ENCODE measurements around the gene ARHGAP26.
"Not testable (repeated sequence)": the region's sequence is repeated elsewhere in the genome, so short reads cannot be mapped to it uniquely, and the experiment has no call there.

Gene ARHGAP26

GRCh38 chr5:142915813-142916424 lies 145.7 kb downstream of the ARHGAP26 start:
- Histone ChIP-seq H2AFZ (ENCODE audit: low read depth, low read length) (no peak overlapping the region), H3K9me3 (ENCODE audit: low read length) (no peaks in the 10 kb centered on the region), H3K36me3 (ENCODE audit: insufficient read depth, low read length) (no peaks in the 10 kb centered on the region), H3K27me3 (ENCODE audit: insufficient read depth, low read length) (no peaks in the 10 kb centered on the region), H3K4me3 (ENCODE audit: low read length) (no peak overlapping the region), H3K4me1 (ENCODE audit: insufficient read depth, low read length) (no peaks in the 10 kb centered on the region)

DNA sequence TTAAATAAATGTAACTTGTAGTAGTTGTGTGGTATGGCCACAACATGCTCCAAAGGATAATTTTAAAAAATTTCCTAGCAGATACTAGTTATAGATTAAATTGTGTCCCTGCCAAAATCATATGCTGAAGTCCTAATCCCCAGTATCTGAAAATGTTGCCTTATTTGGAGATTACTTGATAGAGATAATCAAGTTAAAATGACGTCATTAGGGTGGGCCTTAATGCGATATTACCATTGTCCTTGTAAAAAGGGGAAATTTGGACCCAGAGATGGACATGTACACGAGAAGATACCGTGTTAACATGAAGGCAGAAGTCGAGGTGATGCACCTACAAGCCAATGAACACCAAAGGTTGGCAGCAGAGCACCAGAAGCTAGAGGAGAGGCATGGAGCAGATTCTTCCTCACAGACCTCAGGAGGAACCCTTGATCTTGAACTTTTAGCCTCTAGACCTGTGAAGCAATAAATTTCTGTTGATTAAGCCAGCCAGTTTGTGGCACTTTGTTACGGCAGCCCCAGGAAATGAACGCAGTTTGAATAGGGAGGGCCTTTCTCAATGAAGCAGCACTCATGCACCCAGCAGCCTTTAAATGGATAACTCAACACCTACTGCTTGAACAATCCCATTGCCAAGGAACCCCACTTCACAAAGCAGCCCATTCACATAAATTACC lies 148.9 kb downstream of the ARHGAP26 start:
- Histone ChIP-seq H3K4me1 (ENCODE audit: insufficient read depth, low read length) (no peaks in the 10 kb centered on the region), H3K4me3 (ENCODE audit: low read length) (no peak overlapping the region), H2AFZ (ENCODE audit: low read depth, low read length) (no peak overlapping the region), H3K27me3 (ENCODE audit: insufficient read depth, low read length) (no peaks in the 10 kb centered on the region), H3K9me3 (ENCODE audit: low read length) (no peaks in the 10 kb centered on the region), H3K36me3 (ENCODE audit: insufficient read depth, low read length) (no peaks in the 10 kb centered on the region)

DNA sequence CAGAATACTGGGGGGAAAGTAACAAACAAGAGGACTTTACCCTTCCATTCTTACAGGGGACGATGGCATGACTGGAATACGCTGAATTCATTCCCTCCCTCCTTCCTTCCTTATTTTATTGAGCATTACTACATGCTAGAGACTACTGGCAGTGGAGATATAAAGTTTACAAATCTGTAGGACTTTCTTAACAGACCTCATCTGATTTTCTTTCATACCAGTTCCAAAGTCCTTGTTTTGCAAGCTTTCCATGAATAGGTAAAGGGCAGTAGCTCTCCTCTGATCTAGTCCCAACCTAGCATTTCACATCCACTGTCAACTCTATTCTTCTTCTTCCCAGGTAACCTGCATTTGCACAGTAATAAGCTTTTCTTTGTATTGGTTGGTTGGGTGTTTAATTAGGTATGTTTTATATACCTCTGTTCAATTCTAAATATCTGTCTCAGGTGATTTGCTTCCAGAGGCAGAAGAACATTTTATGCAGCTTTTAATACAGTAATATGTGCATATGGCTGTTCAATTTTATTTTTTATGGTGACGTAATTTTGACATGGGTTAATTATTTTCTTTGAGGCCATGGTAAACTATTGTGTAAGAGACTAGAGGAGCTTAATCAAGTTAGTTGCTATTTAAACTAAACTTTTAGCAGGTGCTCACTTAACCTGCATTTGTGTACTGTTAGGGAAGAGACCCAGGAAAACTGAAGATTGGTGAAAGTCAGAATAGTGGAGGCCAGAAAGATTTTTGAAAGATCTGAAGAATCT lies 150.9 kb downstream of the ARHGAP26 start:
- Histone ChIP-seq H3K4me3 (ENCODE audit: low read length) (no peak overlapping the region), H3K9me3 (ENCODE audit: low read length) (no peaks in the 10 kb centered on the region), H3K27me3 (ENCODE audit: insufficient read depth, low read length) (no peaks in the 10 kb centered on the region), H2AFZ (ENCODE audit: low read depth, low read length) (no peak overlapping the region), H3K4me1 (ENCODE audit: insufficient read depth, low read length) (no peaks in the 10 kb centered on the region), H3K36me3 (ENCODE audit: insufficient read depth, low read length) (no peaks in the 10 kb centered on the region)

DNA sequence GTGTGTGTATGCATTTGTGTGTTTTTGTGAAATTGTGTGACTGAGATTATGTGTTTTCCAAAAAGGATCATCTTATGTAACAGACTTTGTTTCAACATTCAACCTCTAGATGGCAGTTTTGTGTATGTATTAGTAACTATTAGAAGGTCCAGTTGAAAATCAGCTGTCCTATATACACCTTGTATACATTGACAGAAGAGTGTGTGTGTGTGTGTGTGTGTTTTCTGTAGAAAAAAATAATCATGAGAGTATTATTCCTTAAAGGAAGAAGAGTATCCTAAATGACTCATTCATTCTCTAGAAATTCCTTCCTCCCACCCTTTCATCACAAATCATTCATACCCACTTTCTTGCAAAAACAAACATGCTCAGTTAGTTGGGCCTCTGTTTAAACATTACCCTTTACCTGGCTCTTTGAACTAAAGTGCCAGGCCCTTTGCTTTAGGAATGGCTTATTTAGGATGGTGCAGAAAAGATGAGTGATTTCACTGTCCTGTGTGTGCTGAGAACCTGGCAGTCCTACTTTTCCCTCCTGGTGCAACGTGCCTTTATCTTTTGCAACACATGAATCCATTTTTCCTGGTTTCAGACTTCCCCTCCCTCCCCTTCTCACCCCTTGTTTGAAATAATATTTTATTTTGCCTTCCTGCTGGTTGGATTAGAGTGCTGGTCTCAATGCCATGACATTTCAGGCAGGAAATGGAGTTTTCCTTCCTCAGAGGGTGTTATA lies 152.2 kb downstream of the ARHGAP26 start:
- no peaks in the 10 kb centered on the region for H3K36me3 ChIP-seq (ENCODE audit: insufficient read depth, low read length)
- H3K4me1 ChIP-seq (ENCODE audit: insufficient read depth, low read length), result no peaks in the 10 kb centered on the region
- no peak overlapping the region for H3K4me3 ChIP-seq (ENCODE audit: low read length)
- H3K9me3 ChIP-seq (ENCODE audit: low read length), result no peaks in the 10 kb centered on the region
- no peaks in the 10 kb centered on the region for H3K27me3 ChIP-seq (ENCODE audit: insufficient read depth, low read length)
- no peak overlapping the region for H2AFZ ChIP-seq (ENCODE audit: low read depth, low read length)

GRCh38 chr5:142924135-142924883 lies 154.1 kb downstream of the ARHGAP26 start:
- Histone ChIP-seq H3K27me3 (ENCODE audit: insufficient read depth, low read length) (no peaks in the 10 kb centered on the region), H3K4me3 (ENCODE audit: low read length) (no peak overlapping the region), H2AFZ (ENCODE audit: low read depth, low read length) (no peak overlapping the region), H3K4me1 (ENCODE audit: insufficient read depth, low read length) (no peaks in the 10 kb centered on the region), H3K9me3 (ENCODE audit: low read length) (no peaks in the 10 kb centered on the region), H3K36me3 (ENCODE audit: insufficient read depth, low read length) (no peaks in the 10 kb centered on the region)

GRCh38 chr5:142925795-142926194 lies 155.6 kb downstream of the ARHGAP26 start:
- Histone ChIP-seq H3K4me1 (ENCODE audit: insufficient read depth, low read length) (no peaks in the 10 kb centered on the region), H3K4me3 (ENCODE audit: low read length) (no peak overlapping the region), H2AFZ (ENCODE audit: low read depth, low read length) (no peak overlapping the region), H3K27me3 (ENCODE audit: insufficient read depth, low read length) (no peaks in the 10 kb centered on the region), H3K9me3 (ENCODE audit: low read length) (no peaks in the 10 kb centered on the region), H3K36me3 (ENCODE audit: insufficient read depth, low read length) (no peaks in the 10 kb centered on the region)

- no peak overlapping the region for H2AFZ ChIP-seq (ENCODE audit: low read depth, low read length)
- no peaks in the 10 kb centered on the region for H3K4me1 ChIP-seq (ENCODE audit: insufficient read depth, low read length)
- no peaks in the 10 kb centered on the region for H3K9me3 ChIP-seq (ENCODE audit: low read length)
- H3K36me3 ChIP-seq (ENCODE audit: insufficient read depth, low read length), result no peaks in the 10 kb centered on the region
- H3K27me3 ChIP-seq (ENCODE audit: insufficient read depth, low read length), result no peaks in the 10 kb centered on the region
- H3K4me3 ChIP-seq (ENCODE audit: low read length), result no peak overlapping the region
These were observed 156.4 kb downstream of the ARHGAP26 start for GRCh38 chr5:142926549-142926948.

- H3K4me1 ChIP-seq (ENCODE audit: insufficient read depth, low read length); H3K9me3 ChIP-seq (ENCODE audit: low read length); H2AFZ ChIP-seq (ENCODE audit: low read depth, low read length); H3K36me3 ChIP-seq (ENCODE audit: insufficient read depth, low read length); H3K4me3 ChIP-seq (ENCODE audit: low read length); H3K27me3 ChIP-seq (ENCODE audit: insufficient read depth, low read length): not testable (repeated sequence)
These were observed 158.8 kb downstream of the ARHGAP26 start for GRCh38 chr5:142928999-142929398.

GRCh38 chr5:142929587-142929986 lies 159.4 kb downstream of the ARHGAP26 start:
- no peaks in the 10 kb centered on the region for H3K9me3 ChIP-seq (ENCODE audit: low read length)
- no peaks in the 10 kb centered on the region for H3K27me3 ChIP-seq (ENCODE audit: insufficient read depth, low read length)
- H3K4me1 ChIP-seq (ENCODE audit: insufficient read depth, low read length), result no peaks in the 10 kb centered on the region
- H3K4me3 ChIP-seq (ENCODE audit: low read length), result no peak overlapping the region
- no peaks in the 10 kb centered on the region for H3K36me3 ChIP-seq (ENCODE audit: insufficient read depth, low read length)
- no peak overlapping the region for H2AFZ ChIP-seq (ENCODE audit: low read depth, low read length)

DNA sequence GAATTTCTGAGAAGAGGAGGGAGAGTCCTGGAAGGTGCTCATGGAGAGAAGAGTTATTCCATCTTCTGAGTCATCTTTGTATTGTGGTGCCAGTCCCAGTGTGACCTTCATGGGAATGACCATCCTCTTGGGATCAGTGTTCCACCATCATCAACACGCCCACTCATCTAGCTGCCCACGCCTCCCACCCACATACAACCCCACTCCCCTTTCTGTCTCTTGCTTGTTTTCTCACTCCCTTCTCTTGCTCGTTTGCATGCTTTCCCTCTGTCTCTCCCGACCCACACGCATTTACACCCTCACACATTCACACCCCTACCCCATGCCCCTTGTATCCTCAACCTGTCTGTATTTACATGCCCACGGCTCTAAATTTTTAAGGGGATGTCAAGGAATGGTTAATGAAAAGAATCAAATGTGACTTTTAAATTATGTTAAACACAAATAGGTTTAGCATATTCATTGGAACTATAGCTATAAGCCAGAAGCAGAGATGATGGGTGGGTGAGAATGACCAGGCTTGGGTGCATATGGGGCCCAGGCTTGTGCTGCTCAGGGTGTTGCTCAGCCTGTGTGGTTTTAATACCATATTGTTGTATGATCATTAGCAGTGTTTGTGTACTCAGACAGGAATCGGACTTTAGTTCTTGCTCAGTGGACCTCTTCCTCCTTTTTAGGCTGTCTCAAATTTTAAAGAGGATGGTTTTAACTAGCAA lies 160.4 kb downstream of the ARHGAP26 start:
- Histone ChIP-seq H3K27me3 (ENCODE audit: insufficient read depth, low read length) (no peaks in the 10 kb centered on the region), H3K4me3 (ENCODE audit: low read length) (no peak overlapping the region), H3K36me3 (ENCODE audit: insufficient read depth, low read length) (no peaks in the 10 kb centered on the region), H3K9me3 (ENCODE audit: low read length) (no peaks in the 10 kb centered on the region), H2AFZ (ENCODE audit: low read depth, low read length) (no peak overlapping the region), H3K4me1 (ENCODE audit: insufficient read depth, low read length) (no peaks in the 10 kb centered on the region)

DNA sequence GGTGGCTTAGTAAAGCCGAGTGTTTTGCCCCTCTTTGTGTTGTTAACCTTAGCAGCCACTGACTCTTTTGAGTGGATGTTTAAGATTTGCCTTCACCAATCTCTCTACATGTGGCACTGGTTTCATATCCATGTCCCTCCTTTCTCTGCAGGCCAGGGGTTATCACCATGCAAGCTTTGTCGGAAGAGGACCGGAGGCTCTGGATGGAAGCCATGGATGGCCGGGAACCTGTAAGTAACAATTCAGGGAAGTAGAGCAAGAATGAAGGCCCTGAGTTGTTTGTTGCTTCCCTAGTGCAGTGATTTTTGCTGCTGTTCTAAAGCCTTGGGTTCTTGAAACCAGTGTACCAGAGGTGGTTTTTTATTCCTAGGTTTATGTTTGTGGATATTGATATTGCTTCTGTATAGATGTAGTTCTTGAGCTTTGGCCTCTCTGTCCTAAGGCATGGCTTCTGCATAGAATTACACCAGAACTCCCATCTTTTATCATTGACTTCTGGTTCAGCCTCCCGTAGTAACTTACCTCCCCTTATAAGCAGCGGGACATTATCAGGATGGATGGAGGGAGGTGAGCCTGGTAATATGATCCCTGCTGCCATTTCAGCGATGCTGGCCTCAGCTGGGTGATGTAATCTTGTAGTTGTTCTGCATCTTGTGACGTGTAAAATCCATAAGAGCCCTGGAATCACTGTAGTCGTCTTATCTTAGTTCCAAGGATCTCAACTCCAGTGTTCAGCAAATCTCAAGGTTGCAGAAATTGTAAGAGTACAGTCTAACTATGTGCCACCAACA lies 161.9 kb downstream of the ARHGAP26 start:
- no peaks in the 10 kb centered on the region for H3K4me1 ChIP-seq (ENCODE audit: insufficient read depth, low read length)
- H3K9me3 ChIP-seq (ENCODE audit: low read length), result no peaks in the 10 kb centered on the region
- H3K27me3 ChIP-seq (ENCODE audit: insufficient read depth, low read length), result no peaks in the 10 kb centered on the region
- no peaks in the 10 kb centered on the region for H3K36me3 ChIP-seq (ENCODE audit: insufficient read depth, low read length)
- no peak overlapping the region for H2AFZ ChIP-seq (ENCODE audit: low read depth, low read length)
- H3K4me3 ChIP-seq (ENCODE audit: low read length), result no peak overlapping the region
